Liver (tissue), 3 donors: ENCODE results near the gene ANP32D.
"Not testable (repeated sequence)": the region's sequence is repeated elsewhere in the genome, so short reads cannot be mapped to it uniquely, and the experiment has no call there.

Experiments used
- CTCF ChIP-seq: fragments of 150-350 bp; IDR thresholded peaks from 2 replicates; pipeline ENCODE4 v1.5.1; 2017; ENCODE audit warnings: improper control_type of control experiment, low read depth, low read length; ENCODE audit not compliant: missing input control
- FOXA1 ChIP-seq: IDR thresholded peaks from 2 replicates; pipeline ENCODE4 v1.6.1; 2016; ENCODE audit warnings: antibody characterized with exemption
- HNF4G ChIP-seq: IDR thresholded peaks from 2 replicates; pipeline ENCODE4 v1.6.1; 2016; ENCODE audit warnings: antibody characterized with exemption
- JUND ChIP-seq, 2 donors: IDR thresholded peaks; 2 replicates each; pipeline ENCODE4 v1.6.1; 2016; ENCODE audit warnings: antibody characterized with exemption in 2 of 2
- REST ChIP-seq: IDR thresholded peaks from 2 replicates; pipeline ENCODE4 v1.6.1; 2016; ENCODE audit warnings: antibody characterized with exemption, mild to moderate bottlenecking
- donor health status: healthy.
- donor health status: healthy.

GRCh38 chr12:48434016-48434415, 38.3 kb upstream of the ANP32D start:
- not testable (repeated sequence) for TF ChIP-seq CTCF; JUND (IDR thresholded peaks at IDR 0.05); HNF4G; REST; FOXA1
